HG02884 (cell line): ENCODE measurements around the gene MLPH.

Source experiments
- ATAC-seq: cut with Tn5 transposase; IDR thresholded peaks from one replicate; pipeline ENCODE4 v1.9.1; 2021; ENCODE audit warnings: mild to moderate bottlenecking, moderate library complexity; ENCODE audit not compliant: unreplicated experiment

The MLPH gene

GRCh38 chr2:237563816-237564215 lies 76.8 kb downstream of the MLPH start:
- ATAC-seq = no peak

GRCh38 chr2:237564526-237565131 lies 77.6 kb downstream of the MLPH start:
- no peak for ATAC-seq

- no peak for ATAC-seq
These were observed 78.9 kb downstream of the MLPH start for GRCh38 chr2:237565974-237566373.

DNA sequence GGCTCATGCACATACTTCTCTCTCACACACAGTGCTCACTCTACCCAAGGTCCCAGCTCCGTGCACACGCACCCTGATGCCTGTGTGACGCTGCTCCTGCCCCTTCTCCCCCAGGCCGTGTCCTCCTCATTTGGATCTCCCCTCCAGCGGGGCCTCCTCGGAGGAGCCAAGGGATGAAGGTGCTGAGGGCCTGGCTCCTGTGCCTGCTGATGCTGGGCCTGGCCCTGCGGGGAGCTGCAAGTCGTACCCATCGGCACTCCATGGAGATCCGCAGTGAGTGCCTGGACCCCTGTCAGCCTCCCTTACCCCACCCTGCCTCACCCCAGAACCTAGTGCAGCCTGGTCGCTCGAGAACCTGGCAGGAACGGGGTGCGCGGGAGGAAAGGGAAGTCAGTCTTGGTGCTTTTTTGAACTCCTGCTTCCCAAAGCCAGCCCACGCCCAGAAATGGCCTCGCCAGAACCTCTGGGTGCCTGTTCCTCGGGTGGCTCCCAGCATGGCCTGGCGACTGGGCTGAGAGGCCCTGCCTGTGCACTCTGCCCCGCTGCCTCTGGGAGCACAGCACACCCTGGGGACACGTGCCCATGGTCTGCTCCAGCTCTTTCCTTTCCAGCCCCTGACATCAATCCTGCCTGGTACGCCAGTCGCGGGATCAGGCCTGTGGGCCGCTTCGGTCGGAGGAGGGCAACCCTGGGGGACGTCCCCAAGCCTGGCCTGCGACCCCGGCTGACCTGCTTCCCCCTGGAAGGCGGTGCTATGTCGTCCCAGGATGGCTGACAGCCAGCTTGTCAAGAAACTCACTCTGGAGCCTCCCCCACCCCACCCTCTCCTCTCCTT lies 79.6 kb downstream of the MLPH start, which contains the start of gene PRLH:
PRLH (plus strand) TSS at position 174 of the 835 bp plus-strand sequence; CDS start at position 174, 0 bp downstream.
- no peak for ATAC-seq

DNA sequence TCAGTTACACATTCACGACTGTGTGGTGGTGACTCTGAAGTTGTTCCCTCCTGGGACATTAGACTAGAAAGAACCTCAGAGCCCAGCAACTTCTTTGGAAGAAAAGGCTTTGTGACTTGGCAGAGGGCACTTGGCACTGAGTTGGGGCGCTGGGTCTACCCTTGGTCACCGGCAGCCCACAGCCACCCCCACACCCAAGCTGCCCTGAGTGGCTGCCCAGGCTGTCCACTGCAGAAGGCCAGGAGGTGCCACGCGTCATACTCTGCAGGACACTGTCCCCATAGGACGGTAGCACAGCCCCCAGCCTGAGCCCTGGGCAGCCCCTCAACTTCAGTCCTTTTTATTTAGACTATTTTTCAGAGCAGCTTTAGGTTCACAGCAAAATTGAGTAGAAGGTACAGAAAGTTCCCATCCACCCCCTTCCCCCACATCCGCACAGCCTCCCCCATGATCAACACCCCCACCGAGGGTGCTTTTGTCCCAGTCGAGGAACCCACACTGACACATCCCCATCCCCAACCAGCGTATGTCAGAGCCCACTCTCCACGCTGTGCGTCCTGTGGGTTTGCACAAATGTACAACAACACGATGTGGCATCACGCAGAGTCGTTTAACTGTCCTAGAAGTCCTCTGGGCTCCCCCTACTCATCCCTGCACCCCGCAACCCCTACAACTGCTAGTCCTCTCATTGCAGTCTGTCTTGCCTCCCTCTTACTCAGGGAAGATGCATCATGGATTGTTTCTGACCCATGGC lies 80.4 kb downstream of the MLPH start:
- no peak for ATAC-seq

GRCh38 chr2:237568121-237568660 lies 81.1 kb downstream of the MLPH start:
- ATAC-seq = no peak

GRCh38 chr2:237569041-237569440 lies 82.0 kb downstream of the MLPH start:
- ATAC-seq = no peak

- no peak for ATAC-seq
These were observed 82.8 kb downstream of the MLPH start for GRCh38 chr2:237569896-237570295.

- no peak for ATAC-seq
These were observed 83.8 kb downstream of the MLPH start for GRCh38 chr2:237570776-237571335.

DNA sequence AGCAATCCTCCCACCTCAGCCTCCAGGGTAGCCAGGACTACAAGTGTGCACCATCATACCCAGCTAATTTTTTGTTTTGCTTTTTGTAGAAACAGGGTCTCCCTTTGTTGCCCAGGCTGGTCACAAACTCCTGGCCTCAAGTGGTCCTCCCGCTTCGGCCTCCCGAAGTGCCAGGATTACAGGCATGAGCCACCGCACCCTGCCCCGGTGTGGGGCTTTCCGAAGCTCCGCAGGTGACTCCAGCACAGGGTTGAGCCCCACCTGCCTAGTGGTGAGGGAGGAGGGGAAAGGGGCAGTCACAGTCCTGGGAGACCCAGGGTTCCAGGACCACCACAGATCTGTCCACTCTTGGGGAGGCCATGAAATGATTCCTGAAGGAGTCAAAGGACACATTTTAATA lies 84.5 kb downstream of the MLPH start:
- no peak for ATAC-seq

- no peak for ATAC-seq
These were observed 85.1 kb downstream of the MLPH start for GRCh38 chr2:237572021-237572741.

DNA sequence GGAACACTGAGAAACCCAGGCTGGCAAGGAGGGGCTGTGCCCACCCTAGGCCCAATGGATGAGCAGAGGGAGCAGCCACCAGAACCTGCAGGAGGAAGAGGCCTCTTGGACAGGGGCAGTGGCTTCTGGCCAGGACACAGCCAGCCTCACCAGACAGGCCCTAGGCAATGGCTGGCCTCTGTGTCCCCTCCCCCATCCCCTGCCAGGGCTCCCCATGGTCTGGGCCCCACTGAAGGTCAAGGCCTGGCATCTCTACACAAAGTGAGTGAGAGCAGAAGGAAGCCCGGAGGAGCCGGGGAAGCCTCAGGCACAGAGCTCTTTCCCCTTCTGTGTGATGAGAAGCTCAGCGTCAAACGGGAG lies 85.7 kb downstream of the MLPH start:
- ATAC-seq = no peak

DNA sequence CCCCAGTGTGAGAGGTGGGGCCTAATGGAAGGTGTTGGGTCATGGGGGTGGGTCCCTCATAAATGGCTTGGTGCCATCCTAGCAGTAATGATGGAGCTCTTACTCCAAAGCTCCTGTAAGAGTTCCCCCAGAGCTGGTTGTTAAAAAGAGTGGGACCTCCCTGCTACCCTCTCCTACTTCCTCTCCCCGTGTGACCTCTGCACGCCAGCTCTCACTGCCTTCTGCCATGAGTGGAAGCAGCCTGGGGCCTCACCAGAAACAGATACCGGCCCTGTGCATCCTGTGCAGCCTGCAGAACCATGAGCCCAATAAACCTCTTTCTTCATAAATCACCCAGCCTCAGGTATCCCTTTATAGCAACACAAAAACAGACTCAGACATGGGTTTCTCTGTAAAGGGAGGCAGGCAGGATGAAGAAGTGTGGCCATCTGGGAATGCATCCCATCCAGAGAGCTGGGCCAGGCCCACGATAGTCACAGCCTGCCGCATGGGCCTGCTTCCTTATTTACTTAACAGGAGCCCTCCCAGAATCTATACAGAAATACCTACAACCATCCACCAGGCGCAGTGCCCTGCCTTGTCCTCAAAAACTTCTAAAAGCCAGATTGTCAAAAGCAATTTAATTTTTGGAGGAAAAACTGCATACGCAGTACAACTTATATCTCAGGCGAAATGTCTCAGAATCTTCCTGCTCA lies 86.8 kb downstream of the MLPH start:
- ATAC-seq = no peak

- ATAC-seq = no peak
These were observed 87.4 kb downstream of the MLPH start for GRCh38 chr2:237574467-237574866.

DNA sequence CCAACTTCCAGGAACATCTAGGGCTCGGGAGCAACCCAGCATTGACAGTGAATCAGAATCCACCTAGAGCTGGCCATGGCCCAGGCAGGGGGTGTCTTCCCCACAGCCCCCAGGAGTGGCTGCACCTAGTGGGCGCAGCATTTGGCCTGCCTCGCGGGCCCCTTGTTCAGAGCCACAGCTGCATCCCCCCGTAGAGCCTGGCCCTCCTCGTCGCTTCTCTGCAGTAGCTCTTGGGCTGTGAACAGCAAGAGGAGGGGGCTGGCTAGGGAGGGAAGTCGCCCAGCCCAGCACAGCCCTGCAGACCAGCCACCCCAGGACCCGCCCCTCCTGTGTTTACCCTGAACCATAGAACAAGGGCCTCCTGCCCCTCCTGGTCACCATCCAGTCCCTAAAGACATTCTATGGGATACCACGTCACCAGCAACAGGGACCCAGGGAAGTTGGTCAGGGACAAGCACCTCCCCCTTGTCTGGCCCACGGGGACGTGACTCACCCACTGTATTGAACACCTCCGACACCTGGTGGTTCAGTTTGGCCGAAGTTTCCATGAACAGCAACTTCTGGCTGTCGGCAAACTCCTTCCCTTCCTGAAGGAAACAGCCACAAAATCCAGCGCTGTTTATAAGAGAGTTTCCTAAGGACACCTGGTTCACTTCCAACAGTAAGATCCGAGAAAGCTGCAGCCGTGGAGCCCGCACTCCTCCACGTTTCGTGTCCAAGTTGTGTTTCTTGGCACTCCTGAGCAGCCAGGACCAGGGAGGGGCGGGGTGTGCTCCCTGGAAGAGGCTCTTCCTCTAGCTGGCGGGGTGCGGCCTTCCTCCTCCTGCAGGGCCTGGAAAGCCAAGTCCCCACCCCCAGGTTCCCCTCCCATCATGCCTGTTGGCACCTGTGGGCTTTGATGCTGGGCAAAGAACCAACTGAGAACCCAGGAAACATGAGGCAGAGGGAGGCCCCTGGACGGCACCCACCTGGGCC lies 88.1 kb downstream of the MLPH start:
- no peak for ATAC-seq

DNA sequence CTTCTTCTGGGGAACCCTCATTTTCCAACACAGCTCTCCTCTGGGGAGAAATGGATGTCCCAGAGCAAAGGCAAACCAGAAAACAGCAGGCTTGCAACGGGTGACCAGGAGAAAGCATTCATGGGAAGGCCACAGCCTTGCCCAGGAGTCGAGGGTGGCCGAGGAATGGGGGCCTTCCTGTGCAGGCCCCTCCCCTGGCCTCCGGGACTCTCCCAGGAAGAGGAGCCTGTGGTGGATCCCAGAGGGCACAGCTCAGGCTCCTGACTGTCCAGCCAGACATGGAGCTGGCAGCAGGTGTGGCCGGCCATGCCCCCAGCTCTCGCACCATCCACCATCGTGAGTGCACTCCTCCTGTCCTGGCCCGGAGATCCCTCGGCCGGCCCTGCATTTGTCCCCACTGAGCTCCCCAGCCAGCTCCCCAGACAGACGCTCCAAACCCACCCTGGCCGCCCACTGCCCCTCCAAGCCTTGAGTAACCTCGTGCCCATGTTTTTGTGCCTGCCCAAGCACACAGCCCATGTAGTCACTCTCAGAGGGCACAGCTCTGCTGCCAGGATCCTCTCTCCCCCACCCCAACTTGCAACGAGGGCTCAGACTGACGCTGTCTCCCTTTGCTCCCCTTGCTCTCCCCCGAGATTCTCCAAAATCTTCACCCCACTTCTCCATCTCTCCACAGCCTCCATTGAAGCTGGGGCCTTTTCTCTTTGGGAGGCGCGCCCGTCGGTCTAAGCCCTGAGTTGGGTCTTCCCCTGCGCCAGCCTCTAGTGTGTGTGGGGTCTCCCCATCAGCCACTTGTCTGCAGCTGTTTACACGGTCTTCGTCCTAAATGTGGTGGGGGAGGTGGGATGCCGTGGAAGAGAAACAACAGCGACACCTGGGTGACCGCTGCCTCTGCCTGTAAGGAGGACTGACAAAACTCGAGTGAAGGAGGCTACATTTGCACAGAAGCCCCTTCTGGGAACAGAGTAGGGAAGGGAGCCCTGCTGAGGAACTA lies 89.1 kb downstream of the MLPH start:
- ATAC-seq = no peak

DNA sequence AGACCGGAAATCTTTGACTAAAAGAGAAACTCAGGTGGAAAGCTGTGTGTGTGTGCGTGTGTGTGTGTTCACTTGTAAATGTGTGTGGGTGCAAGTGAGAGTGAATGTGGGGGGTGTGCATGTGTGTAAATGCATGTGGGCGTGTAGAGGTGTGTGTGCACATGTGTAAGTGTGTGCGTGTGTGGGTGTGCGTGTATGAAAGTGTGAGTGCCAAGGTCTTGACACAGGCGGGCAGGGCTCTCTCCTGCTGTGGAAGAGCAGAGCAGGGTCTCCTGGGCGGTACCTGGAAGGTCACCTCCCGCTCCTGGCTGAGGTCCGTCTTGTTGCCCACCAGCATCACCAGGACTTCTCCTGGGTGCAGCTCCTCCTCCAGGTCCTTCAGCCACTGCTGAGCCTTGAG lies 89.9 kb downstream of the MLPH start:
- no peak for ATAC-seq

GRCh38 chr2:237577458-237577857 lies 90.4 kb downstream of the MLPH start:
- ATAC-seq = no peak
